Measurements from ENCODE around the gene ATP11A. TPM values are rescaled to one million over a fixed set of nuclear protein-coding genes. Genes with fewer than 3 reads are reported as not detected.

ATP11A gene
- total RNA-seq, 1 experiment from 2014 or later: 8.7 TPM

DNA sequence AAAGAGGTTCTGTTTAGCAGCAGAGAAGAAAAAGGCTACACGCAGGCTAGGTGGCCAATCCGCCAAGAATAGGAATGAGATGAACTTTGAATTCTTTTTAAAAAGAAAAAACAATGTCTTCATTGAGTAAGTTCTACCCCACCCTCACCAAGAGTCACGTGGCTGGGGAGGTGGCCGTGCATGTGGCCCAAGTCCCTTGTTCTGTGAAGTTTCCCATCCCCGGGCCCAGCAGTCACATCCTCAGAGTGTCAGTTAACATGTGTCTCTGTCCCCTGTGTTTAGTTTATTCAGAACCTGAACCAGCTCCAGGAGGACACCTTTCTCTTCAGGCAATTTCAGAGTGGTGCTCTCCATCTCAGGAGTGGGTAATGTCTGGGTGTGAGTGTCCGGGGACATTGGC lies 222.0 kb downstream of the ATP11A start:
- CTCF ChIA-PET: no interaction called here
- no peak overlapping the region for H3K27ac ChIP-seq (ENCODE audit: low read length)
- no peak for DNase-seq

DNA sequence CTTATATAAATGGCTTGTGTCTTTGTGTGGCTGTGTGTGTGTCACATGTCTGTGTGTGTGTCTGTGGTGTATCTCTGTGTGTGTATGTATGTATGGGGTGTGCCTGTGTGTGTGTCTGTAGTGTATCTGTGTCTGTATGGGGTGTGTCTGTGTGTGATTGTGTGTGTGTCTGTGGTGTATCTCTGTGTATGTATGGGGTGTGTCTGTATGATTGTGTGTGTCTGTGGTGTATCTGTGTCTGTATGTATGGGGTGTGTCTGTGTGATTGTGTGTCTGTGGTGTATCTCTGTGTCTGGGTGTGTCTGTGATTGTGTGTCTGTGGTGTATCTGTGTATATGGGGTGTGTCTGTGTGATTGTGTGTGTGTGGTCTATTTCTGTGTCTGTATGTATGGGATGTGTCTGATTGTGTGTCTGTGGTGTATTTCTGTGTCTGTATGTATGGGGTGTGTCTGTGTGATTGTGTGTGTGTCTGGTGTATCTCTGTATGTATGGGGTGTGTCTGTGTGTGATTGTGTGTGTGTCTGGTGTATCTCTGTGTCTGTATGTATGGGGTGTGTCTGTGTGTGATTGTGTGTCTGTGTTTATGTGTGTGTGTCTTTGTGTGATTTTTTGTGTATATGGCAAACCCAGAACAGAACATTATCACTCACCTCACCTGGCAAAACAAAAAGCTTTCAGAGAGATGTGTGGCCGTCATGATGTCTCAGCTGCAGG lies 223.0 kb downstream of the ATP11A start:
- intact Hi-C loops (cut with micrococcal nuclease): no loop called here
- Histone ChIP-seq H3K4me1 (ENCODE audit: insufficient read depth, low read length) (no peaks in the 10 kb centered on the region), H4K20me1 (ENCODE audit: low read length) (no peaks in the 10 kb centered on the region), H3K9me2 (replicated peaks; ENCODE audit: low read length) (no peaks in the 10 kb centered on the region), H3K4me3 (ENCODE audit: low read length) (no peak overlapping the region), H3K79me2 (ENCODE audit: low read length) (no peaks in the 10 kb centered on the region), H3F3A (ENCODE audit: low read length, unreplicated experiment) (no peaks in the 10 kb centered on the region), H3K36me3 (ENCODE audit: low read depth, low read length) (no peaks in the 10 kb centered on the region), H2AFZ (ENCODE audit: low read length) (no peak overlapping the region), H3K9ac (ENCODE audit: low read length) (no peak overlapping the region), H3K27ac (ENCODE audit: low read length) (no peak overlapping the region), H3K4me2 (ENCODE audit: low read length) (no peak overlapping the region), H3K9me3 (ENCODE audit: low read length) (no peaks in the 10 kb centered on the region), H3K27me3 (ENCODE audit: low read length) (no peaks in the 10 kb centered on the region)
- BruUV-seq (replicated peaks): no TSS peak
- DNase-seq (no peak), ATAC-seq (no peak)
- TF ChIP-seq EZH2 (IDR thresholded peaks at IDR 0.05; ENCODE audit: low read length, unreplicated experiment) (no peak), EZH2phosphoT487 (IDR thresholded peaks at IDR 0.05; ENCODE audit: borderline replicate concordance, low read length) (no peak)
- TF ChIP-seq, protein P1, sequence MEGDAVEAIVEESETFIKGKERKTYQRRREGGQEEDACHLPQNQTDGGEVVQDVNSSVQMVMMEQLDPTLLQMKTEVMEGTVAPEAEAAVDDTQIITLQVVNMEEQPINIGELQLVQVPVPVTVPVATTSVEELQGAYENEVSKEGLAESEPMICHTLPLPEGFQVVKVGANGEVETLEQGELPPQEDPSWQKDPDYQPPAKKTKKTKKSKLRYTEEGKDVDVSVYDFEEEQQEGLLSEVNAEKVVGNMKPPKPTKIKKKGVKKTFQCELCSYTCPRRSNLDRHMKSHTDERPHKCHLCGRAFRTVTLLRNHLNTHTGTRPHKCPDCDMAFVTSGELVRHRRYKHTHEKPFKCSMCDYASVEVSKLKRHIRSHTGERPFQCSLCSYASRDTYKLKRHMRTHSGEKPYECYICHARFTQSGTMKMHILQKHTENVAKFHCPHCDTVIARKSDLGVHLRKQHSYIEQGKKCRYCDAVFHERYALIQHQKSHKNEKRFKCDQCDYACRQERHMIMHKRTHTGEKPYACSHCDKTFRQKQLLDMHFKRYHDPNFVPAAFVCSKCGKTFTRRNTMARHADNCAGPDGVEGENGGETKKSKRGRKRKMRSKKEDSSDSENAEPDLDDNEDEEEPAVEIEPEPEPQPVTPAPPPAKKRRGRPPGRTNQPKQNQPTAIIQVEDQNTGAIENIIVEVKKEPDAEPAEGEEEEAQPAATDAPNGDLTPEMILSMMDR (conservative IDR thresholded peaks at IDR 0.05; ENCODE audit: low read depth, low read length): no peak
- ChIA-PET CTCF (no interaction called here), POLR2A (ENCODE audit: unreplicated experiment) (interaction anchor here (0.6 kb wide), 1 partner anchor 134 kb away, joined by 3 read pairs; no protein-coding TSS in a partner anchor)

More for the DNA sequence above, 222.0 kb downstream of the ATP11A start:
- Histone ChIP-seq H3K4me1 (ENCODE audit: insufficient read depth, low read length) (no peaks in the 10 kb centered on the region), H3F3A (ENCODE audit: low read length, unreplicated experiment) (no peaks in the 10 kb centered on the region), H3K36me3 (ENCODE audit: low read depth, low read length) (no peaks in the 10 kb centered on the region), H2AFZ (ENCODE audit: low read length) (no peak overlapping the region), H3K27me3 (ENCODE audit: low read length) (no peaks in the 10 kb centered on the region), H3K4me2 (ENCODE audit: low read length) (no peak overlapping the region), H3K9me2 (replicated peaks; ENCODE audit: low read length) (no peaks in the 10 kb centered on the region), H3K79me2 (ENCODE audit: low read length) (no peaks in the 10 kb centered on the region), H3K4me3 (ENCODE audit: low read length) (no peak overlapping the region), H3K9me3 (ENCODE audit: low read length) (no peaks in the 10 kb centered on the region), H3K9ac (ENCODE audit: low read length) (no peak overlapping the region), H4K20me1 (ENCODE audit: low read length) (no peaks in the 10 kb centered on the region)
- POLR2A ChIA-PET (ENCODE audit: unreplicated experiment): no interaction called here
- intact Hi-C loops (cut with micrococcal nuclease): no loop called here
- no peak for TF ChIP-seq EZH2phosphoT487 (IDR thresholded peaks at IDR 0.05; ENCODE audit: borderline replicate concordance, low read length)
- TF ChIP-seq EZH2 (IDR thresholded peaks at IDR 0.05; ENCODE audit: low read length, unreplicated experiment): no peak
- TF ChIP-seq, protein P1 (conservative IDR thresholded peaks at IDR 0.05; ENCODE audit: low read depth, low read length): no peak
- BruUV-seq (replicated peaks): no TSS peak
- no peak for ATAC-seq

DNA sequence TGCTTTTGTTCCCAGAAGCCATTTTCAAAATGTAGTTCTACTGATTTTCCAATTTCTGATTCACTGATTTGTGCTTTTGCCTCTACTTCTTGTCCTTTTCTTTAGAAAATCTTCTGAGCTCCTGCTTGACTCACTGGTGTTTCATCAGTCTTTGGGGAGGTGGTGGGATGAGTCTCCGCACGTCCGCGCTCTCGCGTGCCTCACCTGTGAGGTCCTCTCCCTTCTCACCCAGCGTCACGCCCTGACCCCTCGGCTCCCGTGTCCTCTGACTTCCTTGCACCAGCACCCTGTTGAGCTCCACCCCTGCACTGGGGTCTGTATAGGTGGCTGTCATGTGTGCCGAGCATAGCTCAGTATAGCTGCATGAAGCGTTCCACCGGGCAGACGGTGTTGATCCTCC lies 226.5 kb downstream of the ATP11A start:
- ATAC-seq: no peak

More for the DNA sequence above, 226.5 kb downstream of the ATP11A start:
- Histone ChIP-seq H3K27me3 (ENCODE audit: low read length) (no peaks in the 10 kb centered on the region), H3K36me3 (ENCODE audit: low read depth, low read length) (no peaks in the 10 kb centered on the region), H3K9ac (ENCODE audit: low read length) (no peak overlapping the region), H3K9me2 (replicated peaks; ENCODE audit: low read length) (no peaks in the 10 kb centered on the region), H3F3A (ENCODE audit: low read length, unreplicated experiment) (no peaks in the 10 kb centered on the region), H3K4me3 (ENCODE audit: low read length) (no peak overlapping the region), H3K79me2 (ENCODE audit: low read length) (no peaks in the 10 kb centered on the region), H3K9me3 (ENCODE audit: low read length) (no peaks in the 10 kb centered on the region), H3K27ac (ENCODE audit: low read length) (no peak overlapping the region), H3K4me2 (ENCODE audit: low read length) (no peak overlapping the region), H4K20me1 (ENCODE audit: low read length) (no peaks in the 10 kb centered on the region), H3K4me1 (ENCODE audit: insufficient read depth, low read length) (no peaks in the 10 kb centered on the region), H2AFZ (ENCODE audit: low read length) (no peak overlapping the region)
- TF ChIP-seq EZH2phosphoT487 (IDR thresholded peaks at IDR 0.05; ENCODE audit: borderline replicate concordance, low read length): no peak
- TF ChIP-seq, protein P1 (conservative IDR thresholded peaks at IDR 0.05; ENCODE audit: low read depth, low read length): no peak
- TF ChIP-seq EZH2 (IDR thresholded peaks at IDR 0.05; ENCODE audit: low read length, unreplicated experiment): no peak
- intact Hi-C loops (cut with micrococcal nuclease): no loop called here
- POLR2A ChIA-PET (ENCODE audit: unreplicated experiment): no interaction called here
- CTCF ChIA-PET: no interaction called here
- no peak for DNase-seq
- BruUV-seq (replicated peaks): no TSS peak
